ENCODE results near the gene TOMM7.

The TOMM7 gene

DNA sequence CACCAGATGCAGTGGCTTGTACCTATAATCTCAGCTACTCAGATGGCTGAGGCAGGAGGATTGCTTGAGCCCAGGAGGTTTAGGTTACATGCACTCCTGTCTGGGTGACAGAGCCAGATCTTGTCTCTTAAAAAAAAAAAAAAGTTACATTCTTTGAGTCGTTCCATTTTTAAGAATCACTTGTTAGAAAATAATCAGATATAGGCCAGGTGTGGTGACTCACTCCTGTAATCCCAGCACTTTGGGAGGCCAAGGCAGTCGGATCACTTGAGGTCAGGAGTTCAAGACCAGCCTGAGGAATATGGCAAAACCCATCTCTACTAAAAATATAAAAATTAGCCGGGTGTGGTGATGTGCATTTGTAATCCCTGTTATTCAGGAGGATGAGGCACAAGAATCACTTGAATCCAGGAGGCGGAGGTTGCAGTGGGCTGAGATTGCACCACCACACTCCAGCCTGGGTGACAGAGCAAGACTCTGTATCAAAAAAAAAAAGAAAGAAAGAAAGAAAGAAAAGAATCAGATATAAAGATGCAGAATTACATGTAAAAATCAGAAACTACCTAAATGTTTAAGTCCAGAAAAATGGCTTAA is 42.8 kb downstream of the TOMM7 start:
- DNase-seq: peak; percentile 19

DNA sequence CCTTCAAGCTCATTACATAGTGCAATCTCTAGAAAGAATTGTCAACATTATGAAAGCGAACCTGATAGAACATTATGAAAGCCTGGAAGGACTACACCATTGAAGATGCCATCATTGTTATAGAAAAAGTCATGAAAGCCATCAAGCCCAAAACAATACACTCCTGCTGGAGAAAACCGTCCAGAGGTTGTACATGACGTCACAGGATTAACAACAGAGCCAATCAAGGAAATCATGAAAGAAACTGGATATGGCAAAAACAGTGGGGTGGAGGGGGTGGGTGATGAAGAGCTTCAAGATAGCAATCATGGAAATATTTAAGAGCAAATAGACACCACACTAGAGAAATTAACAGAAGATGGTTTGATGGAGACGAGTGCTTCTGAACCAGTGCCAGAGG is 45.7 kb downstream of the TOMM7 start:
- no peak for DNase-seq

DNA sequence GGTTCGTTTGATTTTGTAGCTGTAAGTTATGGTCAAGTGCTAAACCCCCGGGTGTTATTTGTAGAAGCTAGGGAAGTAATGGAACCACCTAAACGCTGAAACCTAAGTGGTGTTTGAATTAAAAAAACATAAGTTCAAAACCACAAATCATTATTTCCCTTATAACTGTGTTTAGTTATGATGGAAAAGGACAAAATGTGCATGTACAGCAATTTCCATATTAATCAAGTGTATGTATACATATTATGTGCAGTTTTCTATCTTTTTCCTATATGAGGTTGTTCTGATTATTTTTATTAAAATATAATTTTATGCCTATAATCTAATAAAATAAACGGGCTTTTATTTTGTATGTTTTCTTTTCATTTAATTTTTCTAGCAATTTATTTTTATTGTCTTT is 49.8 kb downstream of the TOMM7 start:
- no peak for DNase-seq

DNA sequence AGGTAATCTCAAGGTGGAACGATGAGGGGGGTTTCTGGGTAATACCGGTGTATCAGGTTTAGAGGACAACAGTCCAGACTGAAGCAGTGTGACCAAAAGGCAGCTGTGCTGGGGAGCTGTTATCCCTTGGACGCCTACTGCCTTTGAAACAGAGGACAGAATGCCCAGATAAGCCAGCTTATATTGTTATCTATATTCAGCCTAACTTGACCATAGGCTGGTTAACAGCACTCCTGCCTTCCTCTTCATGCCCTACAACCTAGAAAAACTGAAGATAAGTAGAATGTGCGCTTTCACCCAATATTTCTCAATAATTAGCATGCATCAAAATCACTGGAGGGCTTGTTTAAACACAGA is 50.8 kb downstream of the TOMM7 start:
- DNase-seq: no peak

DNA sequence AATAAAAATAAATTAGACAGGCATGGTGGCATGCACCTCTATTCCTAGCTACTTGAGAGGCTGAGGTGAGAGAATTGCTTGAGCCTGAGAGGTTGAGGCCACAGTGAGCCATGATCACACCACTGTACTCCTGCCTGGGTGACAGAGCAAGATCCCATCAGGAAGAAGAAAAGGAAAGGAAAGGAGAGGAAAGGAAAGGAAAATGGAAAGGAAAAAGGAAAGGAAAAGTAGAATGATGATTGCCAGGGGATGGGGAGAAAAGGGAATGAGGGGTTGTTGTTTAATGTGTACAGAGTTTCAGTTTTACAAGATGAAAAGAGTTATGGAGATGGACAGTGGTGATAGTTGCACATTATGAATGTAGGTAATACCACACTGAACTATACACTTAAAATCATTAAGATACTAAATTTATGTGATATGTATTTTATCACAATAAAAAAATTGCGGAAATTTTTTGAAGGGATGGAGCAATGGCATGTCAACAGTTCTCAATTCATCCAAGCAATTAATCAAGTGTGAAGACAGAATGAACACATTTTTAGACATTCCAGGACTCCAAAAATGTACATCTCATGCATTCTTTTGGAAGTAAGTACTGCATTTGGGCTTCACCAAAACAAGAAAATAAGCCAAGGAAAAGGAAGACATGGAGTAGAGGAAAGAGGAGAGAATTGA is 51.3 kb downstream of the TOMM7 start:
- DNase-seq: no peak

DNA sequence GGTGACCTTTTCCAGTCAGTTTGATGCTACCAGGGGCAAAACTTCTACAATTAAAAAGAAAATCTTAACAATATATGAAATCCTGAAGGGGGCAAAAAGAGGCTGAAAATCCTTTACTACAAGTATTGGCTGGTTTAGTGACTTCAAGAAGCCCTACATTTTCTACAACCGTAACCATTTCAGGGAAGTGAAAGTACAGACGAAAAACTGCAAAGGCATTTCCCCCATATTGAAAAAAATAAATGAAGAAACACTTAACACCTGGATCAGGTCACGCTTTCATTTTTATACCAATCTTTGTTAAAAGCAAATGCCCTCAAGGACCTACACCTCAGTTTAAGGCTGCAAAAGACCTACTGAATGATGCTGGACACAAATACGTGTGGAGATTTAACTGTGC is 57.0 kb downstream of the TOMM7 start:
- no peak for DNase-seq
